Right lobe of liver (tissue), 6 donors: ENCODE measurements around the gene GNAZ. TPM values are rescaled to one million over a fixed set of nuclear protein-coding genes. Genes with fewer than 3 reads are reported as not detected.

Experiments
- ATAC-seq, 4 donors: fragments of 200-7000 bp; cut with Tn5 transposase; one replicate each; pipeline ENCODE4 v1.9.1; 2020; ENCODE audit warnings: mild to moderate bottlenecking in 4 of 4, moderate library complexity in 4 of 4
- DNase-seq, 3 donors: peaks; one replicate each; pipeline ENCODE4 v3.0.0-alpha.2; 2020
- H3K27ac ChIP-seq, 3 donors: fragments of 200-600 bp; one replicate each; pipeline ENCODE4 v1.8.0; 2022
- H3K27me3 ChIP-seq, 2 donors: fragments of 200-600 bp; one replicate each; pipeline ENCODE4 v1.8.0; 2022
- H3K36me3 ChIP-seq, 4 donors: fragments of 200-600 bp; sonication (generic) in 1 of 4; one replicate each; pipeline versions ENCODE4 v1.5.1 to v1.8.0; 2017 to 2022; ENCODE audit warnings: control low read depth in 1 of 4
- H3K4me1 ChIP-seq, 4 donors: fragments of 200-600 bp; sonication (generic) in 1 of 4; one replicate each; pipeline versions ENCODE4 v1.5.1 to v1.8.0; 2017 to 2022; ENCODE audit warnings: control low read depth in 1 of 4
- H3K4me3 ChIP-seq, 3 donors: fragments of 200-600 bp; one replicate each; pipeline ENCODE4 v1.8.0; 2022
- H3K9me3 ChIP-seq, 4 donors: fragments of 200-600 bp; sonication (generic) in 1 of 4; one replicate each; pipeline versions ENCODE4 v1.5.1 to v1.8.0; 2017 to 2022; ENCODE audit warnings: control low read depth in 1 of 4
- POLR2A ChIP-seq: fragments of 450-650 bp; IDR thresholded peaks from one replicate; pipeline ENCODE4 v1.6.1; 2017; ENCODE audit warnings: antibody characterized with exemption, mild to moderate bottlenecking
- WGBS: methylation state at CpG from one replicate; pipeline ENCODE4 v1.1.6; 2018; ENCODE audit warnings: low coverage, low lambda C conversion rate; ENCODE audit not compliant: insufficient coverage; ENCODE audit errors: missing lambda C conversion rate; 5-methylcytosine and 5-hydroxymethylcytosine counted together
- intact Hi-C, 2 donors: fragments of 100-400 bp; cut with DNase I; formaldehyde crosslinking; loops; one replicate each; pipeline versions ENCODE4 v1.11.2 to v1.14.1; 2022
- total RNA-seq, 6 experiments: library from RNA; depleted of rRNA in 2 of 6; stranded (reverse); fragments of >200 nt in 2 of 6; fragmentation: NEBNext Ultra II Directional in 3 of 6; extraction: Animal tissue kit (Norgen Biotek cat#: 25700) in 3 of 6; gene quantifications; one replicate each; pipeline versions ENCODE4 v1.1.0 to v1.2.4, GENCODE V29; 2016 to 2023
- TF ChIP-seq, protein P1 (sequence below), 4 donors: fragments of 200-600 bp in 3 of 4; fragments of 450-650 bp in 1 of 4; IDR thresholded peaks; one replicate each; pipeline versions ENCODE4 v1.5.1 to v1.8.0; 2016 to 2022; ENCODE audit warnings: antibody characterized with exemption in 4 of 4, mild to moderate bottlenecking in 2 of 4
- donor health status: DM: no; HTN: yes; CAD: no.
- donor health status: DM: no; HTN: no; CAD: no.
- donor health status: DM: no; HTN: no; CAD: no.
- donor health status: DM: no; HTN: yes; CAD: no.
- donor health status: DM: no; HTN: yes; CAD: no.

Gene GNAZ
- total RNA-seq, 6 experiments from 2014 or later, result 0.15 to 1.5 (median 0.53) TPM

GRCh38 chr22:23075525-23076216 lies 5.4 kb downstream of the GNAZ start:
- Histone ChIP-seq H3K27ac (no peak overlapping the region), H3K36me3 (no peaks in the 10 kb centered on the region), H3K4me1 (peaks cover 0 to 10% (median 0%) of the 10 kb centered on the region in 4 donors), H3K27me3 (no peaks in the 10 kb centered on the region), H3K4me3 (no peak overlapping the region), H3K9me3 (no peaks in the 10 kb centered on the region)
- ATAC-seq, result peak in 1 of 4 donors; percentile 66
- intact Hi-C loops, result no loop called here
- 79% methylated on average over 4 of the region's 9 CpGs for WGBS
- peak in 2 of 3 donors; percentile 47 to 61 for DNase-seq
- TF ChIP-seq, protein P1, sequence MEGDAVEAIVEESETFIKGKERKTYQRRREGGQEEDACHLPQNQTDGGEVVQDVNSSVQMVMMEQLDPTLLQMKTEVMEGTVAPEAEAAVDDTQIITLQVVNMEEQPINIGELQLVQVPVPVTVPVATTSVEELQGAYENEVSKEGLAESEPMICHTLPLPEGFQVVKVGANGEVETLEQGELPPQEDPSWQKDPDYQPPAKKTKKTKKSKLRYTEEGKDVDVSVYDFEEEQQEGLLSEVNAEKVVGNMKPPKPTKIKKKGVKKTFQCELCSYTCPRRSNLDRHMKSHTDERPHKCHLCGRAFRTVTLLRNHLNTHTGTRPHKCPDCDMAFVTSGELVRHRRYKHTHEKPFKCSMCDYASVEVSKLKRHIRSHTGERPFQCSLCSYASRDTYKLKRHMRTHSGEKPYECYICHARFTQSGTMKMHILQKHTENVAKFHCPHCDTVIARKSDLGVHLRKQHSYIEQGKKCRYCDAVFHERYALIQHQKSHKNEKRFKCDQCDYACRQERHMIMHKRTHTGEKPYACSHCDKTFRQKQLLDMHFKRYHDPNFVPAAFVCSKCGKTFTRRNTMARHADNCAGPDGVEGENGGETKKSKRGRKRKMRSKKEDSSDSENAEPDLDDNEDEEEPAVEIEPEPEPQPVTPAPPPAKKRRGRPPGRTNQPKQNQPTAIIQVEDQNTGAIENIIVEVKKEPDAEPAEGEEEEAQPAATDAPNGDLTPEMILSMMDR (IDR thresholded peaks at IDR 0.05), result no peak
- TF ChIP-seq POLR2A, result no peak

- TF ChIP-seq, protein P1 (IDR thresholded peaks at IDR 0.05), result no peak
- no peak for TF ChIP-seq POLR2A
- Histone ChIP-seq H3K36me3 (no peaks in the 10 kb centered on the region), H3K4me1 (peaks cover 0 to 10% (median 0%) of the 10 kb centered on the region in 4 donors), H3K27ac (no peak overlapping the region), H3K27me3 (no peaks in the 10 kb centered on the region), H3K9me3 (no peaks in the 10 kb centered on the region), H3K4me3 (no peak overlapping the region)
- ATAC-seq (no peak), DNase-seq (no peak)
- 77% methylated on average over 4 of the region's 10 CpGs for WGBS
- intact Hi-C loops, result no loop called here
Observed at GRCh38 chr22:23076896-23077572, 6.7 kb downstream of the GNAZ start.

DNA sequence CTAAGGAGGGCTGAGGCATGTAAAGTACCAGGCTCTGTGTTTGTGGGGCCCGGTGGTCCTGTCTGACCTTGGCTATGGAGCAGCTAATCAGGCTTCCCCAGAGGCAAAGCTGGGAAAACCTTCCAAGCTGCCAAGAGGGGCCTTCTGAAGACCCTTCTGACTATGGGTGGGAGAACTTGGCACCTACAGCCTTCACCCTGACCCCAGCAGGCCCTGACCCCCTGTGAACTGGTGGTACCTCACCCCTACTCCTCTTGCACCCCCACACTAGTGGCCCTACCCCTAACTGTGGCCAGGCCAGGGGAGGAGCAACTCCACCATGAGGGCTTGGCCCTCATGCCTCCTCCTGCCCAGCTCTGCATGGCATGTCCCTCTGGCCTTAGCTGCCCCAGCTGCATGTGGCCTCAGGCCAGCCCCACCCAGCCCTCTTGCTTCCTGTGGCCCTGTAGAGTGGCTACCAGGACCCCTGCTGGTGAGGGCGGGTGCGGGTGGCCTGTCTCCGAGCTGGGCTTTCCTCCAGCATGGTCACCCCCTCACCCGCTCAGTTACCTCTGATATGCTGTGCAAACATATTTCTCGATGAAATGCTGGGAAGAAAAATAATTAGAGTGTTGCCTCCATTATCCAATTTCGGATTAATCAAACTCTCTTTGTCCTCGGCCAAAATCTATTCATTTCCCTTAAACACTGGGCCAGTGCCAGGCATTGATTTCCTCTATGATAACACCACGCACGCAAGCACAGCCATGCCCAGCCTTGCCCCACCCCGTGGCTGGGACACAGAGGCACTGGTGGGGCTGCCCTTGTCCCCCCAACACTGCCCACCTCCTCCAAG lies 7.5 kb downstream of the GNAZ start:
- no peaks in the 10 kb centered on the region for H3K36me3 ChIP-seq
- 27% methylated on average over 3 of the region's 11 CpGs for WGBS
- ATAC-seq (peak in 3 of 4 donors; percentile 6 to 50 (median 20)), DNase-seq (peak in 1 of 3 donors; percentile 55)
- no peak overlapping the region for H3K27ac ChIP-seq
- TF ChIP-seq POLR2A, result no peak
- TF ChIP-seq, protein P1 (IDR thresholded peaks at IDR 0.05), result no peak
- peaks cover 0 to 10% (median 0%) of the 10 kb centered on the region in 4 donors for H3K4me1 ChIP-seq
- no peaks in the 10 kb centered on the region for H3K9me3 ChIP-seq
- no peak overlapping the region for H3K4me3 ChIP-seq
- no peaks in the 10 kb centered on the region for H3K27me3 ChIP-seq
- intact Hi-C loops, result no loop called here

DNA sequence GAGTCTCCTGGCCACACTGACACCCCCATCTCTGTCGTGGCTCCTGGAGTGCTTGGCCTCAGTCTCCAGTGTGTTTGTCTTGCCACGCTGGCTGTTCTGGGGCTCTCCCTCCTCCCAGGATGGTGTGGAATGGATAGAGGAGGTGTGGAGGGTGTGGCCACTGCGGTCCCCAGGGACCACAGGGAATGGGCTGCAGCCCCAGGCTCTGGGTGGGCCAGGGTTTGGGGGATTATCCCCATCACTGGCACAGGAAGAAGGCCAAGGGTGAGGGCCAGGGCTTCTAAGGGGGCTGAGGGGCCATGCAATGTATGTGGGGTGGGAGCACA lies 8.1 kb downstream of the GNAZ start:
- TF ChIP-seq POLR2A, result no peak
- TF ChIP-seq, protein P1 (IDR thresholded peaks at IDR 0.05), result no peak
- Histone ChIP-seq H3K36me3 (no peaks in the 10 kb centered on the region), H3K27ac (no peak overlapping the region), H3K4me1 (peaks cover 0 to 10% (median 0%) of the 10 kb centered on the region in 4 donors), H3K4me3 (no peak overlapping the region), H3K9me3 (no peaks in the 10 kb centered on the region), H3K27me3 (no peaks in the 10 kb centered on the region)
- ATAC-seq (no peak), DNase-seq (no peak)
- intact Hi-C loops, result no loop called here
- WGBS, result 70% methylated on average over 3 of the region's 3 CpGs
